ENCODE measurements around the gene IBA57. TPM values are rescaled to one million over a fixed set of nuclear protein-coding genes. Genes with fewer than 3 reads are reported as not detected.

Gene IBA57
- total and polyA plus RNA-seq, 4 donors, result 2.8 to 21.4 (median 6.9) TPM

DNA sequence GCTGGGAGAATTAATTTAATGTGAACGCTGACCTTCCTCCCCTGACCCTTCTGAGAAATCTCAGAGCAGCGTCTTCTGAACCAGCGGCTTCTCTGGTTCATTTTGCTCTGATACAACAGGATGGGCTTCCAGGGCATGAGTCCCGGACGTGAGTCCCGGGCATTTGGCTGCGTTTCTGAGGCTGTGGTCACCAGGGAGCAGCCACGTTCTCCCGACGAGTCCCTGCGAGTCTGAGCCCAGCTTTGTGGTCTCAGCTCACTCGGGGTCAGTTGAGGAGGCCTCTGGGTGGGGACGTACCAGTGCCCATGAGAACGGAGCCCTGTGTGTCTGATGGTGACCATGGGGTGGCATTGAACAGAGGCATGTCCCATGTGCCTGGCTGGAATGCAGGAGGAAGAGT, 24.6 kb downstream of the IBA57 start:
- H3K4me1 ChIP-seq (ENCODE audit: control insufficient read depth in 5 of 5, insufficient read depth in 5 of 5, low read length in 5 of 5), result peaks cover 0 to 4% (median 0%) of the 10 kb centered on the region in 5 donors
- WGBS, 2 donors, result 87 to 94% methylated on average over 14 of the region's 14 CpGs
- TF ChIP-seq CTCF (IDR thresholded peaks at IDR 0.05; ENCODE audit: control extremely low read depth, extremely low read depth), result no peak
- H3K4me3 ChIP-seq, result no peak overlapping the region
- no peak overlapping the region for H3K27ac ChIP-seq (ENCODE audit: low read depth in 1 of 2, low read length in 1 of 2)
- ATAC-seq (ENCODE audit: insufficient read depth, low FRiP score), result no peak
- no peak overlapping the region for H3K9ac ChIP-seq (ENCODE audit: insufficient read depth in 1 of 2, low read length in 2 of 2)
- H3K36me3 ChIP-seq (ENCODE audit: control insufficient read depth in 4 of 4, insufficient read depth in 4 of 4, low read length in 4 of 4), result peaks cover 0 to 2% (median 1%) of the 10 kb centered on the region in 4 donors
- no peaks in the 10 kb centered on the region for H3K27me3 ChIP-seq (ENCODE audit: control insufficient read depth in 3 of 3, insufficient read depth in 3 of 3, low read length in 2 of 3)
- DNase-seq, result no peak
- H3K9me3 ChIP-seq (ENCODE audit: control insufficient read depth in 4 of 4, insufficient read depth in 3 of 4, low read length in 3 of 4), result no peaks in the 10 kb centered on the region

GRCh38 chr1:228190778-228191177, 25.2 kb downstream of the IBA57 start:
- ATAC-seq (ENCODE audit: insufficient read depth, low FRiP score), result no peak
- WGBS, 2 donors, result 95% methylated on average over 5 of the region's 5 CpGs
- no peaks in the 10 kb centered on the region for H3K9me3 ChIP-seq (ENCODE audit: control insufficient read depth in 4 of 4, insufficient read depth in 3 of 4, low read length in 3 of 4)

DNA sequence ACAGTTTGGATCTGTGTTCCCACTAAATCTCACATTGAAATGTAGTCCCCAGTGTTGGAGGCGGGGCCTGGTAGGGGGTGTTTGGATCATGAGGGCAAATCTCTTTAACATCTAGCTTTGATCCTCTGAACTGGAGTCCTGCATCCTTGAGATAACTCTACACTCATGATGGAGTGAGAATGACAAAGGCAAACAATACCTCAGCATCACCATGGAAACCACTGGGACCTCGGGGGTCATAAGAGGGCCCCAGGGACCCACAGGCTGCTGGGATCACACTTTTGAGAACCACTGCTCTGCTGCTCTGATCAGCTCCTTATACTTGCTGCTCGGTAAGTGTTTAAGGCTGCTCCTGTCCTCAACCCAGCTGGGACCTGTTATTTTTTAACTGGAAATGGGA, 28.8 kb downstream of the IBA57 start:
- H3K9me3 ChIP-seq (ENCODE audit: control insufficient read depth in 4 of 4, insufficient read depth in 3 of 4, low read length in 3 of 4), result peaks cover 0 to 6% (median 4%) of the 10 kb centered on the region in 4 donors
- H3K9ac ChIP-seq (ENCODE audit: insufficient read depth in 1 of 2, low read length in 2 of 2), result no peak overlapping the region
- 76 to 90% methylated on average over 3 of the region's 3 CpGs for WGBS, 2 donors
- peaks cover 0 to 2% (median 0%) of the 10 kb centered on the region in 4 donors for H3K36me3 ChIP-seq (ENCODE audit: control insufficient read depth in 4 of 4, insufficient read depth in 4 of 4, low read length in 4 of 4)
- DNase-seq (peak; percentile 40 to 70 (median 44)), ATAC-seq (ENCODE audit: insufficient read depth, low FRiP score) (no peak)
- no peak for TF ChIP-seq CTCF (IDR thresholded peaks at IDR 0.05; ENCODE audit: control extremely low read depth, extremely low read depth)
- H3K4me1 ChIP-seq (ENCODE audit: control insufficient read depth in 5 of 5, insufficient read depth in 5 of 5, low read length in 5 of 5), result peaks cover 0 to 6% (median 0%) of the 10 kb centered on the region in 5 donors
- H3K27ac ChIP-seq (ENCODE audit: low read depth in 1 of 2, low read length in 1 of 2), result no peak overlapping the region
- no peak overlapping the region for H3K4me3 ChIP-seq
- no peaks in the 10 kb centered on the region for H3K27me3 ChIP-seq (ENCODE audit: control insufficient read depth in 3 of 3, insufficient read depth in 3 of 3, low read length in 2 of 3)

More at GRCh38 chr1:228190778-228191177, 25.2 kb downstream of the IBA57 start:
- H3K27ac ChIP-seq (ENCODE audit: low read depth in 1 of 2, low read length in 1 of 2), result no peak overlapping the region
- no peak for DNase-seq
- no peak overlapping the region for H3K9ac ChIP-seq (ENCODE audit: insufficient read depth in 1 of 2, low read length in 2 of 2)
- no peak overlapping the region for H3K4me3 ChIP-seq
- H3K4me1 ChIP-seq (ENCODE audit: control insufficient read depth in 5 of 5, insufficient read depth in 5 of 5, low read length in 5 of 5), result peaks cover 0 to 4% (median 0%) of the 10 kb centered on the region in 5 donors
- H3K36me3 ChIP-seq (ENCODE audit: control insufficient read depth in 4 of 4, insufficient read depth in 4 of 4, low read length in 4 of 4), result peaks cover 0 to 2% (median 1%) of the 10 kb centered on the region in 4 donors
- no peaks in the 10 kb centered on the region for H3K27me3 ChIP-seq (ENCODE audit: control insufficient read depth in 3 of 3, insufficient read depth in 3 of 3, low read length in 2 of 3)
- no peak for TF ChIP-seq CTCF (IDR thresholded peaks at IDR 0.05; ENCODE audit: control extremely low read depth, extremely low read depth)

Measured in lung (tissue), 12 donors.